Thyroid gland (tissue), 4 donors: ENCODE results near the gene PRDM1. TPM values are rescaled to one million over a fixed set of nuclear protein-coding genes. Genes with fewer than 3 reads are reported as not detected.

Experiments used
- DNase-seq, 2 donors: peaks; one replicate each; pipeline ENCODE4 v3.0.0-alpha.2; 2019
- H3K27ac ChIP-seq, 3 donors: fragments of 200-600 bp; sonication (generic); 1 replicate in 2 of 3; 2 replicates in 1 of 3; pipeline ENCODE4 v1.5.1; 2016 to 2019; ENCODE audit warnings: mild to moderate bottlenecking in 1 of 3, moderate library complexity in 1 of 3
- H3K27me3 ChIP-seq: fragments of 200-600 bp; sonication (generic); one replicate; pipeline ENCODE4 v1.5.1; 2019
- H3K36me3 ChIP-seq, 2 donors: fragments of 200-600 bp; sonication (generic); one replicate each; pipeline ENCODE4 v1.5.1; 2016 to 2019
- H3K4me1 ChIP-seq, 2 donors: fragments of 200-600 bp; sonication (generic); one replicate each; pipeline ENCODE4 v1.5.1; 2017 to 2019
- H3K4me3 ChIP-seq, 3 donors: fragments of 200-600 bp; sonication (generic); replicated peaks in 1 of 3; 1 replicate in 2 of 3; 2 replicates in 1 of 3; pipeline ENCODE4 v1.5.1; 2016; ENCODE audit warnings: mild to moderate bottlenecking in 1 of 3
- H3K9me3 ChIP-seq: fragments of 200-600 bp; sonication (generic); one replicate; pipeline ENCODE4 v1.5.1; 2017
- CTCF ChIP-seq, 6 experiments: fragments of 200-600 bp in 3 of 6; fragments of 450-650 bp in 3 of 6; sonication (generic) in 3 of 6; IDR thresholded peaks; one replicate each; pipeline ENCODE4 v1.5.1; 2016 to 2019; ENCODE audit warnings: antibody characterized with exemption in 6 of 6, mild to moderate bottlenecking in 2 of 6, inconsistent platforms in 1 of 6, moderate library complexity in 1 of 6
- POLR2A ChIP-seq, 2 donors: fragments of 450-650 bp; IDR thresholded peaks; one replicate each; pipeline ENCODE4 v1.6.1; 2017; ENCODE audit warnings: antibody characterized with exemption in 2 of 2, mild to moderate bottlenecking in 2 of 2, moderate library complexity in 1 of 2
- WGBS, 2 donors: methylation state at CpG; one replicate each; pipeline ENCODE4 v1.1.5; 2017; 5-methylcytosine and 5-hydroxymethylcytosine counted together
- intact Hi-C: fragments of 100-400 bp; cut with DNase I; formaldehyde crosslinking; loops from one replicate; pipeline ENCODE4 v1.15.1; 2023
- total RNA-seq, 4 donors: library from RNA; depleted of rRNA; stranded (reverse); fragments of >200 nt; gene quantifications; one replicate each; pipeline ENCODE4 v1.2.3, GENCODE V29; 2016

The PRDM1 gene
- total RNA-seq, 4 donors from 2014 or later: 5.6 to 7.6 (median 7.0) TPM

- WGBS, 2 donors: 73 to 77% methylated on average over 3 of the region's 3 CpGs
- no peaks in the 10 kb centered on the region for H3K36me3 ChIP-seq
- no peaks in the 10 kb centered on the region for H3K27me3 ChIP-seq
- TF ChIP-seq CTCF (IDR thresholded peaks at IDR 0.05) (no peak), POLR2A (IDR thresholded peaks at IDR 0.05) (no peak)
- H3K4me1 ChIP-seq: peaks cover 3 to 8% of the 10 kb centered on the region in 2 donors
- no peak for DNase-seq
- no peak overlapping the region for H3K4me3 ChIP-seq
- H3K9me3 ChIP-seq: no peaks in the 10 kb centered on the region
- no peak overlapping the region for H3K27ac ChIP-seq
- intact Hi-C loops: no loop called here
Observed at GRCh38 chr6:106060167-106060566, 26.0 kb upstream of the PRDM1 start.

- DNase-seq: no peak
- no peak for TF ChIP-seq POLR2A (IDR thresholded peaks at IDR 0.05)
- no peak for TF ChIP-seq CTCF (IDR thresholded peaks at IDR 0.05)
- H3K4me1 ChIP-seq: no peaks in the 10 kb centered on the region
- no peak overlapping the region for H3K27ac ChIP-seq
- intact Hi-C loops: no loop called here
- no peaks in the 10 kb centered on the region for H3K36me3 ChIP-seq
- no peaks in the 10 kb centered on the region for H3K9me3 ChIP-seq
- H3K27me3 ChIP-seq: no peaks in the 10 kb centered on the region
- 97 to 98% methylated on average over 2 of the region's 2 CpGs for whole genome bisulfite sequencing, 2 donors
- H3K4me3 ChIP-seq: no peak overlapping the region
Observed at GRCh38 chr6:106063448-106063850, 22.7 kb upstream of the PRDM1 start.

GRCh38 chr6:106064142-106064541 is 22.0 kb upstream of the PRDM1 start:
- no peaks in the 10 kb centered on the region for H3K27me3 ChIP-seq

GRCh38 chr6:106064756-106065155 is 21.4 kb upstream of the PRDM1 start:
- Histone ChIP-seq H3K27ac (no peak overlapping the region), H3K36me3 (no peaks in the 10 kb centered on the region), H3K9me3 (no peaks in the 10 kb centered on the region), H3K4me3 (no peak overlapping the region), H3K27me3 (no peaks in the 10 kb centered on the region), H3K4me1 (peaks cover 3 to 9% of the 10 kb centered on the region in 2 donors)
- WGBS, 2 donors: 85 to 100% methylated on average over 1 of the region's 1 CpG
- no peak for DNase-seq
- intact Hi-C loops: no loop called here
- TF ChIP-seq POLR2A (IDR thresholded peaks at IDR 0.05): no peak

More at GRCh38 chr6:106064142-106064541, 22.0 kb upstream of the PRDM1 start:
- Histone ChIP-seq H3K9me3 (no peaks in the 10 kb centered on the region), H3K4me1 (peaks cover 0 to 4% of the 10 kb centered on the region in 2 donors), H3K27ac (no peak overlapping the region), H3K36me3 (no peaks in the 10 kb centered on the region), H3K4me3 (no peak overlapping the region)
- 77 to 78% methylated on average over 3 of the region's 3 CpGs for WGBS, 2 donors
- TF ChIP-seq CTCF (IDR thresholded peaks at IDR 0.05) (no peak), POLR2A (IDR thresholded peaks at IDR 0.05) (no peak)
- DNase-seq: no peak
- intact Hi-C loops: no loop called here

- intact Hi-C loops: no loop called here
- Histone ChIP-seq H3K9me3 (no peaks in the 10 kb centered on the region), H3K4me1 (peaks cover 5 to 10% of the 10 kb centered on the region in 2 donors), H3K4me3 (no peak overlapping the region), H3K36me3 (no peaks in the 10 kb centered on the region), H3K27me3 (no peaks in the 10 kb centered on the region), H3K27ac (no peak overlapping the region)
- 65 to 71% methylated on average over 1 of the region's 1 CpG for WGBS, 2 donors
- no peak for DNase-seq
- TF ChIP-seq CTCF (IDR thresholded peaks at IDR 0.05) (no peak), POLR2A (IDR thresholded peaks at IDR 0.05) (no peak)
Observed at GRCh38 chr6:106066989-106067388, 19.1 kb upstream of the PRDM1 start.

GRCh38 chr6:106069478-106069877 is 16.7 kb upstream of the PRDM1 start:
- peak; percentile 84 to 88 for DNase-seq
- Histone ChIP-seq H3K4me1 (peaks cover 5 to 10% of the 10 kb centered on the region in 2 donors), H3K4me3 (no peak overlapping the region), H3K27me3 (no peaks in the 10 kb centered on the region), H3K27ac (no peak overlapping the region), H3K9me3 (no peaks in the 10 kb centered on the region), H3K36me3 (no peaks in the 10 kb centered on the region)
- TF ChIP-seq POLR2A (IDR thresholded peaks at IDR 0.05) (no peak), CTCF (IDR thresholded peaks at IDR 0.05) (no peak)
- WGBS, 2 donors: 11 to 15% methylated on average over 8 of the region's 8 CpGs
- intact Hi-C loops: no loop called here
